ENCODE data around the gene TPST1.

- TF ChIP-seq MXI1 (IDR thresholded peaks at IDR 0.05; ENCODE audit: low read depth, low read length) (no peak), ELF1 (tag; IDR thresholded peaks at IDR 0.05) (no peak), ZNF140 (CRISPR knock-in tag; IDR thresholded peaks at IDR 0.05) (no peak), SP2 (IDR thresholded peaks at IDR 0.05; ENCODE audit: extremely low read depth, low read depth, low read length, poor library complexity, severe bottlenecking) (no peak), MAZ (CRISPR knock-in tag; conservative IDR thresholded peaks at IDR 0.05 in 1 of 2, IDR thresholded peaks at IDR 0.05 in 1 of 2) (no peak)
- TF ChIP-seq, protein P1, sequence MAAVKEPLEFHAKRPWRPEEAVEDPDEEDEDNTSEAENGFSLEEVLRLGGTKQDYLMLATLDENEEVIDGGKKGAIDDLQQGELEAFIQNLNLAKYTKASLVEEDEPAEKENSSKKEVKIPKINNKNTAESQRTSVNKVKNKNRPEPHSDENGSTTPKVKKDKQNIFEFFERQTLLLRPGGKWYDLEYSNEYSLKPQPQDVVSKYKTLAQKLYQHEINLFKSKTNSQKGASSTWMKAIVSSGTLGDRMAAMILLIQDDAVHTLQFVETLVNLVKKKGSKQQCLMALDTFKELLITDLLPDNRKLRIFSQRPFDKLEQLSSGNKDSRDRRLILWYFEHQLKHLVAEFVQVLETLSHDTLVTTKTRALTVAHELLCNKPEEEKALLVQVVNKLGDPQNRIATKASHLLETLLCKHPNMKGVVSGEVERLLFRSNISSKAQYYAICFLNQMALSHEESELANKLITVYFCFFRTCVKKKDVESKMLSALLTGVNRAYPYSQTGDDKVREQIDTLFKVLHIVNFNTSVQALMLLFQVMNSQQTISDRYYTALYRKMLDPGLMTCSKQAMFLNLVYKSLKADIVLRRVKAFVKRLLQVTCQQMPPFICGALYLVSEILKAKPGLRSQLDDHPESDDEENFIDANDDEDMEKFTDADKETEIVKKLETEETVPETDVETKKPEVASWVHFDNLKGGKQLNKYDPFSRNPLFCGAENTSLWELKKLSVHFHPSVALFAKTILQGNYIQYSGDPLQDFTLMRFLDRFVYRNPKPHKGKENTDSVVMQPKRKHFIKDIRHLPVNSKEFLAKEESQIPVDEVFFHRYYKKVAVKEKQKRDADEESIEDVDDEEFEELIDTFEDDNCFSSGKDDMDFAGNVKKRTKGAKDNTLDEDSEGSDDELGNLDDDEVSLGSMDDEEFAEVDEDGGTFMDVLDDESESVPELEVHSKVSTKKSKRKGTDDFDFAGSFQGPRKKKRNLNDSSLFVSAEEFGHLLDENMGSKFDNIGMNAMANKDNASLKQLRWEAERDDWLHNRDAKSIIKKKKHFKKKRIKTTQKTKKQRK (IDR thresholded peaks at IDR 0.05; ENCODE audit: borderline replicate concordance, low read depth, low read length), result no peak
- TF ChIP-seq, protein P2, sequence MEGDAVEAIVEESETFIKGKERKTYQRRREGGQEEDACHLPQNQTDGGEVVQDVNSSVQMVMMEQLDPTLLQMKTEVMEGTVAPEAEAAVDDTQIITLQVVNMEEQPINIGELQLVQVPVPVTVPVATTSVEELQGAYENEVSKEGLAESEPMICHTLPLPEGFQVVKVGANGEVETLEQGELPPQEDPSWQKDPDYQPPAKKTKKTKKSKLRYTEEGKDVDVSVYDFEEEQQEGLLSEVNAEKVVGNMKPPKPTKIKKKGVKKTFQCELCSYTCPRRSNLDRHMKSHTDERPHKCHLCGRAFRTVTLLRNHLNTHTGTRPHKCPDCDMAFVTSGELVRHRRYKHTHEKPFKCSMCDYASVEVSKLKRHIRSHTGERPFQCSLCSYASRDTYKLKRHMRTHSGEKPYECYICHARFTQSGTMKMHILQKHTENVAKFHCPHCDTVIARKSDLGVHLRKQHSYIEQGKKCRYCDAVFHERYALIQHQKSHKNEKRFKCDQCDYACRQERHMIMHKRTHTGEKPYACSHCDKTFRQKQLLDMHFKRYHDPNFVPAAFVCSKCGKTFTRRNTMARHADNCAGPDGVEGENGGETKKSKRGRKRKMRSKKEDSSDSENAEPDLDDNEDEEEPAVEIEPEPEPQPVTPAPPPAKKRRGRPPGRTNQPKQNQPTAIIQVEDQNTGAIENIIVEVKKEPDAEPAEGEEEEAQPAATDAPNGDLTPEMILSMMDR (IDR thresholded peaks at IDR 0.05 in 2 of 3, conservative IDR thresholded peaks at IDR 0.05 in 1 of 3; ENCODE audit: insufficient read depth in 2 of 3, low read depth in 1 of 3, low read length in 3 of 3), result no peak
Measured at GRCh38 chr7:66173856-66174255, 31.3 kb upstream of the TPST1 start.

All from K562 (cell line).